GM19467 (cell line): ENCODE data around the gene RBMS1.

Experiments used
- ATAC-seq: cut with Tn5 transposase; IDR thresholded peaks from one replicate; pipeline ENCODE4 v1.9.1; 2021; ENCODE audit warnings: mild to moderate bottlenecking, moderate library complexity; ENCODE audit not compliant: unreplicated experiment

RBMS1 gene

GRCh38 chr2:160493227-160494028, at the start of gene RBMS1:
Gene RBMS1 (minus strand): TSS chr2:160493807. CDS start chr2:160493363, 444 bp downstream.
- ATAC-seq = no peak

- no peak for ATAC-seq
Observed at GRCh38 chr2:160541745-160542144, 48.1 kb upstream of the RBMS1 start.

GRCh38 chr2:160538559-160539355, 45.1 kb upstream of the RBMS1 start:
- no peak for ATAC-seq

- ATAC-seq = no peak
Observed at GRCh38 chr2:160538115-160538514, 44.5 kb upstream of the RBMS1 start.

- ATAC-seq = no peak
Observed at GRCh38 chr2:160534996-160535395, 41.4 kb upstream of the RBMS1 start.

GRCh38 chr2:160534249-160534648, 40.6 kb upstream of the RBMS1 start:
- ATAC-seq = no peak

- ATAC-seq = no peak
Observed at GRCh38 chr2:160533482-160533881, 39.9 kb upstream of the RBMS1 start.

- no peak for ATAC-seq
Observed at GRCh38 chr2:160532388-160532787, 38.8 kb upstream of the RBMS1 start.

GRCh38 chr2:160522951-160523710, 29.5 kb upstream of the RBMS1 start:
- ATAC-seq = no peak

- ATAC-seq = no peak
Observed at GRCh38 chr2:160517731-160518130, 24.1 kb upstream of the RBMS1 start.

- no peak for ATAC-seq
Observed at GRCh38 chr2:160516547-160517365, 23.1 kb upstream of the RBMS1 start.

GRCh38 chr2:160515120-160515519, 21.5 kb upstream of the RBMS1 start:
- no peak for ATAC-seq

- no peak for ATAC-seq
Observed at GRCh38 chr2:160513120-160513519, 19.5 kb upstream of the RBMS1 start.

GRCh38 chr2:160512491-160512890, 18.9 kb upstream of the RBMS1 start:
- no peak for ATAC-seq

GRCh38 chr2:160510617-160511016, 17.0 kb upstream of the RBMS1 start:
- ATAC-seq = no peak

GRCh38 chr2:160509016-160509415, 15.4 kb upstream of the RBMS1 start:
- no peak for ATAC-seq

- no peak for ATAC-seq
Observed at GRCh38 chr2:160507464-160507863, 13.9 kb upstream of the RBMS1 start.

GRCh38 chr2:160507046-160507407, 13.4 kb upstream of the RBMS1 start:
- ATAC-seq = no peak

- ATAC-seq = no peak
Observed at GRCh38 chr2:160506371-160507045, 12.9 kb upstream of the RBMS1 start.

GRCh38 chr2:160505256-160505655, 11.6 kb upstream of the RBMS1 start:
- no peak for ATAC-seq
